Choroid plexus epithelial cell (primary cell): ENCODE results near the gene RASGRP3.

Experiments used
- DNase-seq: peaks from one replicate; pipeline ENCODE4 v3.0.0-alpha.2; 2010; ENCODE audit warnings: low read depth
- H3K4me3 ChIP-seq: 2 replicates; pipeline ENCODE4 v1.5.1; 2011; ENCODE audit warnings: low read depth, mild to moderate bottlenecking, control low read depth, low read length, moderate library complexity
- CTCF ChIP-seq: conservative IDR thresholded peaks from 2 replicates; pipeline ENCODE4 v1.5.1; 2011; ENCODE audit warnings: low read depth, mild to moderate bottlenecking, control low read depth, inconsistent platforms, low read length, moderate library complexity

RASGRP3 gene

GRCh38 chr2:33521791-33522281, 45.4 kb downstream of the RASGRP3 start:
- peak; percentile 51 for DNase-seq
- H3K4me3 ChIP-seq, result no peak overlapping the region
- no peak for TF ChIP-seq CTCF

- H3K4me3 ChIP-seq, result no peak overlapping the region
- DNase-seq, result no peak
- no peak for TF ChIP-seq CTCF
These were observed 46.1 kb downstream of the RASGRP3 start for GRCh38 chr2:33522576-33522975.

GRCh38 chr2:33525666-33526065, 49.2 kb downstream of the RASGRP3 start:
- TF ChIP-seq CTCF, result no peak
- no peak for DNase-seq
- H3K4me3 ChIP-seq, result no peak overlapping the region

- H3K4me3 ChIP-seq, result no peak overlapping the region
- peak; percentile 74 for DNase-seq
- no peak for TF ChIP-seq CTCF
These were observed 49.7 kb downstream of the RASGRP3 start for GRCh38 chr2:33526132-33526531.

GRCh38 chr2:33526921-33527320, 50.5 kb downstream of the RASGRP3 start:
- H3K4me3 ChIP-seq, result no peak overlapping the region
- TF ChIP-seq CTCF, result no peak
- DNase-seq, result no peak

- H3K4me3 ChIP-seq, result no peak overlapping the region
- no peak for DNase-seq
- TF ChIP-seq CTCF, result no peak
These were observed 52.0 kb downstream of the RASGRP3 start for GRCh38 chr2:33528441-33528950.

GRCh38 chr2:33529771-33530481, 53.5 kb downstream of the RASGRP3 start:
- DNase-seq, result peak; percentile 78
- no peak for TF ChIP-seq CTCF
- no peak overlapping the region for H3K4me3 ChIP-seq
